Heart left ventricle (tissue), 13 donors: ENCODE measurements around the gene NAALADL2.

Source experiments
- POLR2A ChIP-seq, 2 donors: fragments of 450-650 bp; IDR thresholded peaks; one replicate each; pipeline ENCODE4 v1.6.1; 2017; ENCODE audit warnings: antibody characterized with exemption in 2 of 2, mild to moderate bottlenecking in 2 of 2, moderate library complexity in 2 of 2
- TF ChIP-seq, protein P1 (sequence below), 12 donors: fragments of 200-600 bp; sonication (generic) in 4 of 12; IDR thresholded peaks; one replicate each; pipeline versions ENCODE4 v1.5.0 to v1.8.0; 2018 to 2022; ENCODE audit warnings: antibody characterized with exemption in 12 of 12, mild to moderate bottlenecking in 5 of 12
- donor health status: ischemic (EF 13 %, LVEDD 7.1; RV severe dilation, severe dysfunction).
- donor health status: DM: no; HTN: yes; CAD: no.
- donor health status: DM: no; HTN: no; CAD: no.
- donor health status: ischemic (EF 25% LVEDD 6.9; RV normal size, moderate dysfunction).
- donor health status: ischemic (EF 25% LVEDD 5.7; RV mildly dilated, moderate dysfunction).
- donor health status: ischemic (EF 35%, LVEDD 5.7; RV mildly dilated, moderate dysfunction).
- donor health status: nonischemic (EF 11% LVEDD 7.7; RV severe dilation, severe dysfunction).
- donor health status: DM: yes; HTN: yes; CAD: no.
- donor health status: PGD.
- donor health status: ischemic (EF 29% LVEDD 5.4; RV normal size, mild dysfunction).
- donor health status: nonischemic (EF 23%, LVEDD 6.1; RV moderate dilation, normal function).

DNA sequence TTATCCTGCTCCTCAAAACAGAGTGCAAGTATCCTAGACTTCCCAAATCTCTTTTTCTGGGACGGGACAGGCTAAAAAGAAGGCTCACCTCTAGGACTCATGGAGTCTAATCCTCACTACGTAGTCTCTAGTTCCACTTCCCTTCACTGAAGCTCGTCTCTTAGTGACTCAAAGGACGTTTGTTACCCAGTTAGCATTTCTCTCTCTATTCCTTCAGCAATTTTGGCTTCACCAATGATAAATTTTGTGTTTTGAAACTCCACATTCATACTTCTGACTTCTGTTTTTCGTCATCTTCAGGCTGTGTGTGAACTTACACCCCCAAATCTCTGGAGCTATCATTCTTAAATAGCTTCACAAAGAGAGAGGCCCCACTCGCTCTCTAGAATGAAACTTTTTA, 627.1 kb downstream of the NAALADL2 start:
- TF ChIP-seq, protein P1, sequence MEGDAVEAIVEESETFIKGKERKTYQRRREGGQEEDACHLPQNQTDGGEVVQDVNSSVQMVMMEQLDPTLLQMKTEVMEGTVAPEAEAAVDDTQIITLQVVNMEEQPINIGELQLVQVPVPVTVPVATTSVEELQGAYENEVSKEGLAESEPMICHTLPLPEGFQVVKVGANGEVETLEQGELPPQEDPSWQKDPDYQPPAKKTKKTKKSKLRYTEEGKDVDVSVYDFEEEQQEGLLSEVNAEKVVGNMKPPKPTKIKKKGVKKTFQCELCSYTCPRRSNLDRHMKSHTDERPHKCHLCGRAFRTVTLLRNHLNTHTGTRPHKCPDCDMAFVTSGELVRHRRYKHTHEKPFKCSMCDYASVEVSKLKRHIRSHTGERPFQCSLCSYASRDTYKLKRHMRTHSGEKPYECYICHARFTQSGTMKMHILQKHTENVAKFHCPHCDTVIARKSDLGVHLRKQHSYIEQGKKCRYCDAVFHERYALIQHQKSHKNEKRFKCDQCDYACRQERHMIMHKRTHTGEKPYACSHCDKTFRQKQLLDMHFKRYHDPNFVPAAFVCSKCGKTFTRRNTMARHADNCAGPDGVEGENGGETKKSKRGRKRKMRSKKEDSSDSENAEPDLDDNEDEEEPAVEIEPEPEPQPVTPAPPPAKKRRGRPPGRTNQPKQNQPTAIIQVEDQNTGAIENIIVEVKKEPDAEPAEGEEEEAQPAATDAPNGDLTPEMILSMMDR (IDR thresholded peaks at IDR 0.05) = no peak
- TF ChIP-seq POLR2A (IDR thresholded peaks at IDR 0.05) = no peak
